Fibroblast of lung (primary cell): ENCODE data around the gene GET3.

ENCODE experiments used
- CTCF ChIP-seq, 2 donors: IDR thresholded peaks in 1 of 2; conservative IDR thresholded peaks in 1 of 2; 1 replicate in 1 of 2; 2 replicates in 1 of 2; pipeline ENCODE4 v1.5.1; 2011 to 2012; ENCODE audit warnings: low read length in 2 of 2, control low read depth in 1 of 2, inconsistent platforms in 1 of 2, low read depth in 1 of 2, mild to moderate bottlenecking in 1 of 2
- EZH2 ChIP-seq: IDR thresholded peaks from 2 replicates; pipeline ENCODE4 v1.5.1; 2012; ENCODE audit warnings: low read length, control low read depth, mild to moderate bottlenecking; ENCODE audit errors: missing control alignments

DNA sequence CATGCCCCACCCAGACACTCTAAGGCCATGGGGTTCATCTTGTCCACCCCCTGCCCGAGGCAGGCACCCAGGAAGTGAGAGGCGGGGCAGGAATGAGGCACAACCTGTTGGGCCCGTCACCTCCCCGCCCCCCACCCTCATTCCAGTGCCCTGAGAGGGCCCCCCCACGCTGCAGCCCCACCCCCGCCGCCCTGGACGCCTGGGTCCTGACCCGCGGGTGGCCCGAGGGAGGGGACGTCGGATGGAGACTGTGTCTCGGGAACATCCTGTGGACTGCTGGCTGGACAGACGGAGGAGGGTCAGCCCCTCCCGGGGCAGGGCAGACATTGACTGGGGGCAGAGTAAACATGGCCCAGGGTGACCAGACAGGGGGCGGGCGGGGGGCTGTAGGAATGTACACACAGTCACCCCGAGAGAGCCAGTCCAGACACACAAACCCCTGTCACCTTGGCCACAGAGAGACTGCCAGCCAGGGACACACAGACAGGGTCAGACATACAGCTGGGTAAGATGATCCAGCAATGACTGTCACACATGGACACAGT, 46.6 kb downstream of the GET3 start:
- no peak for TF ChIP-seq CTCF (conservative IDR thresholded peaks at IDR 0.05 in 1 of 2, IDR thresholded peaks at IDR 0.05 in 1 of 2; ENCODE audit: low read depth in 1 of 2, low read length in 2 of 2)
- no peak for TF ChIP-seq EZH2
